Ammon's horn (tissue), 1 donor: ENCODE results near the gene GTF2H4.
"Not testable (repeated sequence)": the region's sequence is repeated elsewhere in the genome, so short reads cannot be mapped to it uniquely, and the experiment has no call there.

ENCODE experiments used
- DNase-seq: peaks from one replicate; pipeline ENCODE4 v3.0.0-alpha.2; 2016; ENCODE audit warnings: low spot score

GTF2H4 gene

GRCh38 chr6:30924040-30924627 lies 16.1 kb downstream of the GTF2H4 start:
- not testable (repeated sequence) for DNase-seq

- no peak for DNase-seq
Measured at GRCh38 chr6:30926644-30927043, 18.6 kb downstream of the GTF2H4 start.

DNA sequence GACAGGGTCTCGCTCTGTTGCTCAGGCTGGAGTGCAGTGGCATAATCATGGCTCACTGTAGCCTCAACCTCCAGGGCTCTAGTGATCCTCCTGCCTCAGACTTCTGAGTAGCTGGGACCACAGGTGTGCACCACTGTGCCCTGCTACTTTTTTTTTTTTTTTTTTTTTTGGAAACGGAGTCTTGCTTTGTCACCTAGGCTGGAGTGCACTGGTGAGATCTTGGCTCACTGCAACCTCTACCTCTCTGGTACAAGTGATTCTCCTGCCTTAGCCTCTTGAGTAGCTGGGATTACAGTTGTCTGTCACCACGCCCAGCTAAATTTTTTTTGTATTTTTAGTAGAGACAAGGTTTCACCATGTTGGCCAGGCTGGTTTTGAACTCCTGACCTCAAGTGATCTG lies 19.1 kb downstream of the GTF2H4 start:
- DNase-seq: not testable (repeated sequence)

- no peak for DNase-seq
Measured at GRCh38 chr6:30928677-30929076, 20.7 kb downstream of the GTF2H4 start.

GRCh38 chr6:30930506-30930905 lies 22.5 kb downstream of the GTF2H4 start:
- no peak for DNase-seq

DNA sequence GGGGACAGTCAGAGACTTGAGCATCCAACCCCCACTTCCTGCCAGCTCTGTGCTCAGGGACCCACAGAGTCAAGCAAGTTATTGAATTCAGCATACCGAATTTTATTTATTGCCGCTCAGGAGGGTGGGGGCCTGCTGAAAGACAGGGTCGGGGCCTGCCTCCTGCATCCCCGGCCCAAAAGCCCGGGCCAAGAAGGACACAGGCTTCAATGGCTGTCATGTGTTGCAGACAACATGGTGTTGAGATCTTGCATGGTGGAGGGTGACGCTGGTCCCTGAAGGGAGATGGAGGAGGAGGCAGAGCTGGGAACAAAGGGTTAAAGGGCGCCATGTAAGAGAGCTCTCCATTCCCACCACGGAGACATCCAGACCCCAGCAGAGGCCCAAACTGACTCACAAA lies 23.3 kb downstream of the GTF2H4 start:
- DNase-seq: no peak

DNA sequence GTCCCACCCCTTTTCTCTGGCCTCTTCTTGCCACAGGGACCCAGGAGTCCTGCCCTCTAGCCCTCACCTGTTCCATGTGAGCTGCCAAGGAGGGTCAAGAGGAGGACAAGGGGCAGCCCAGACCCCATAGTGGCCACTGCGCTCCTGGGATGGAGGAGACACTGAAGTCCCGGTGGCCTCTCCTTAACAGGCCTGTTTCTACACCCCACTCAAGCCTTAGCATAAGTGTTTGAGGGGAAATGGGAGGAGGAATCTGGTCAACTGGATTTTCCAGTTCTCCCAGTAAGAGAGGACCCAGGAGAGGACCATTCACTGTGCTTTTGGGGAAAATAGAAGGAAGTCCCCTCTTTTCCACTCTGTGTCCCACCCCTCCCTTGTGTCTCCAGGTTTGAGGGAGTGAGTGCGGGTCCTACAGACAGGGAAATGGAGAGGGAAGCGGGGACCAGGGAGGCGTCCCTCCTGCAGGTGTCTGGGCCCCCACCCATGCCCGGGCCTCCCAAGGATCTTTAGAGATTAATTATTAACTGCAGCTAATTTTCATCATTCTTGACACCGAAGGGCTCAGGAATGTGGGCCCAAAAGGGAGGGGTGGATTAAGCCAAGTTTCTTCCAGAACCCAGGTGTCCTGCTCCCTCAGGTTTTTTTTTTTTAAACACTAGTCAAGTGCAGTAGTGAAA lies 24.1 kb downstream of the GTF2H4 start, which contains the start of gene SFTA2:
TSS of gene SFTA2 (minus strand) at position 202 of the 677 bp plus-strand sequence. CDS start at position 128, 74 bp downstream.
- DNase-seq: no peak

GRCh38 chr6:30932665-30933365 lies 24.8 kb downstream of the GTF2H4 start:
- DNase-seq: no peak

DNA sequence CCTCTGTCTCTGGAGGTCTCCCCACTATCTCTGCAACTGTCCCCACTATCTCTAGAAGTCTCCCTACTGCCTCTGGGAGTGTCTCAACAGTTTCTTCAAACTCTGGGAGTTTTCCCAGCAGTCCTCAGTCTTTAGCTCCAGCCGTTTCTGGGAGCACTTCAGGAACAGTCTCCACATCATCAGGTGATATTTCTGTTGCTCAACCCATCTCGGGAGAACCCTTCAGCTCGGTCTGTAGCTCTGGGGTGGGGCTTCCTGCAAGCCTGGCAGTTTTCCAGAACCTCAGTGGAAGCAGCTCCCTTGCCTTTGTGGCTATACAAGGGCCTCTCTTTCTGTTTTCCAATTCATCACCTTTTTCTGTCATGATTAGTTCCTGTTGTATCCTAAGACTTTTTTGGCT lies 27.0 kb downstream of the GTF2H4 start:
- no peak for DNase-seq

DNA sequence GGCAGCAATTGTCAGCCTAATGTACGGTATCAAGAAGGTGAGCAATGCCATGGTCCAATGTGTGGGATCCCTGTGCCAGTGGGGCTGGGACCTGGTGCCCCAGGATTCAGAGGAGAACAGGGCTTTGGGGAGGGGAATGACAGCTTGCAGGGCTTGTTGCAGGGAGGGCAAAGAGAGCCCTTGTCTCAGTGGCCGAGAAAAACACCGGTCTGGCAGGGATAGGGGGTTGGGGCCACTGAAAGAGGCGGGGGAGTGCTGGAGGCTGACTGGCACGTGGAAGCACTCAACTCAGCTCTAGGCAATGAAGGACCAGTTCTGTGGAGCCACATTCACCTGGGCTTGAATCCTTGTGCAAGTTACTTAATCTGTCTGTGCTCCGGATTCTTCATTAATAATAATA lies 29.3 kb downstream of the GTF2H4 start:
- DNase-seq: no peak

DNA sequence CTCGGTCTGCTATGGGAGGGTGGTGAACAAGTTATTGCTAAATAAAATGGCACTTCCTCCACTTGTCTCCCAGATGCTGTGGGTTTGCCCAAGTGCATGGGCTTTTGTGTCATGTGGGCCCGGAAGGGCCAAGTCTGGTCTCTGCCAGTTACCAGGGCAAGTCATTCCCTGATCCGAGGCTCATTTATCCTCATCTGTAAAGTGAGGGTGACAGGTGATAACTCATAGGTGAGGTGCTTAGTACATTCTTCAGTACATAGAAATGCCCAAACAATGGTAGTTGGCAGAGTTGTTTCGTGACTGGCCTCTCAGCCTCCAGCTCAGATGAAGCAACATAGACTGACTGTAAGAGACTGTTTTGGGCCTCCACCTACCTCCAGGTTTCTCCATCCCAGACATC lies 30.7 kb downstream of the GTF2H4 start:
- no peak for DNase-seq

DNA sequence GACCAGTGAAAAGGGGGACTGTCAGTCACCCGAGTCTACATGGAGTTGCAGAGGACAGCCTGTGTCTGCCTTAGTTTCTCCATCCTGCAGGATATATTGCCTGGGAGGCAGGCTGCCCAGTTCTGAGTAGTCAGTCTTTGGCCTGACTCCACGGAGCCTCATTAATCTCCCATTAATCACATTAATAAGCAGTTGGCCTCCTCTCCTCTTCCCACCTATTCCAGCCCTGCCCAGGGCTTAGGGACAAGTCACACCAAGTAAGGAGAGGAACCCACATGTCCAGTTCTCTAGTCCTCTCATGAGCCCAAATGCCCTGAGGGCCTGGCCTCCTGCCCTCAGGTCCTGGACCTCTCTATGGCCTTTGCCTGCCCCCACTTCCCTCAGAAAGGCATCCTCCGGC lies 31.5 kb downstream of the GTF2H4 start:
- DNase-seq: no peak

- no peak for DNase-seq
Measured at GRCh38 chr6:30940361-30940986, 32.5 kb downstream of the GTF2H4 start, which contains the start of gene MUCL3. Gene MUCL3, plus strand, starts transcription at chr6:30940973. Its CDS starts 27 bp downstream, at chr6:30941000.

GRCh38 chr6:30942338-30943060 lies 34.5 kb downstream of the GTF2H4 start:
- DNase-seq: no peak

DNA sequence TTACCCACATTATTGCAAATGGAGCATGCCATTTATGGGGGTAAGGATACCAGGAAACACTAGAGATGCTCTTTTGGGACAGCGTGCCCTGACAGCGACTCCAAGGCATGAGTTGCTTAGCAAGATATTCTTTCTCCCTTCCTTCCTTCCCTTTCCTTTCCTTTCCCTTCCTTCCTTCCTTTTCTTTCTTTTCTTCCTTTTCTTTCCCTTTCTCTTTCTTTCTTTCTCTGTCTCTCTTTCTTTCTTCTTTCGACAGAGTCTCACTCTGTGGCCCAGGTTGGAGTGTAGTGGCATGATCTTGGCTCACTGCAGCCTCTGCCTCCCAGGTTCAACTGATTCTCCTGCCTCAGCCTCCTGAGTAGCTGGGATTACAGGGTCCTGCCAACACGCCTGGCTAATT lies 36.0 kb downstream of the GTF2H4 start:
- no peak for DNase-seq

DNA sequence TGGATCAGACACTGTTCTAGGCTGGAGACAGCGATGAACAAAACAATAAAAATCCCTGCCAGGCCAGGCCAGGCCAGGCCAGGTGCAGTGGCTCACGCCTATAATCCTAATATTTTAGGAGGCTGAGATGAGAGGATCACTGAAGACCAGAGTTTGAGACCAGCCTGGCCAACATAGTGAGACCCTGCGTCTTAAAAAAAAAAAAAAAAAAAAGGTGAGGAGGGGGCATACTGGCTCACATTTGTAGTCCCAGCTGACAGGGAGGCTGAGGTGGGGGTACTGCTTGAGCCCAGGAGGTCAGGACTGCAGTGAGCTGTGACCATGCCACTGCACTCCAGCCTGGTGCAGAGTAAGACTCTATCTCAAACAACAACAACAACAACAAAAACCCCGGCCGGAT lies 37.3 kb downstream of the GTF2H4 start:
- no peak for DNase-seq

DNA sequence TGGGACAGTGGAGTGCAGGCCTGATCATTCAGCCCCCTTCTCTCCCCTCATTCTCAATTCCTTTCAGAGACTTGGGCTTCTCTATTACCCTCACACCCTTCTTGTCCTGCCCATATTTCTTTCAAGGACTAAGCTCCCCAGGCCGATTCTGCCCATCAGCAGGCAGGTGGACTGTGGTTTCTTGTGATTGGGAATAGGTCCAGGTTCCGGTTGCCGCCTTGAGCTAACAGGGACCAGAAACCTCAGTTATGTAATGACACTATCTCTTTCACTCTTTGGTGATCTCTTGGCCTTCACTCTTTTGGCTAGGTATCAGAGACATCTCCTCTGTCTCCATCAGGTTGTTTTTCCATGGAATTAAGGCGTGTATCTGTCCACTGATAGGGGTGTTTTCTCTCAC lies 39.2 kb downstream of the GTF2H4 start:
- DNase-seq: no peak

GRCh38 chr6:30948811-30949210 lies 40.8 kb downstream of the GTF2H4 start:
- no peak for DNase-seq

- DNase-seq: no peak
Measured at GRCh38 chr6:30951907-30952469, 44.0 kb downstream of the GTF2H4 start.

DNA sequence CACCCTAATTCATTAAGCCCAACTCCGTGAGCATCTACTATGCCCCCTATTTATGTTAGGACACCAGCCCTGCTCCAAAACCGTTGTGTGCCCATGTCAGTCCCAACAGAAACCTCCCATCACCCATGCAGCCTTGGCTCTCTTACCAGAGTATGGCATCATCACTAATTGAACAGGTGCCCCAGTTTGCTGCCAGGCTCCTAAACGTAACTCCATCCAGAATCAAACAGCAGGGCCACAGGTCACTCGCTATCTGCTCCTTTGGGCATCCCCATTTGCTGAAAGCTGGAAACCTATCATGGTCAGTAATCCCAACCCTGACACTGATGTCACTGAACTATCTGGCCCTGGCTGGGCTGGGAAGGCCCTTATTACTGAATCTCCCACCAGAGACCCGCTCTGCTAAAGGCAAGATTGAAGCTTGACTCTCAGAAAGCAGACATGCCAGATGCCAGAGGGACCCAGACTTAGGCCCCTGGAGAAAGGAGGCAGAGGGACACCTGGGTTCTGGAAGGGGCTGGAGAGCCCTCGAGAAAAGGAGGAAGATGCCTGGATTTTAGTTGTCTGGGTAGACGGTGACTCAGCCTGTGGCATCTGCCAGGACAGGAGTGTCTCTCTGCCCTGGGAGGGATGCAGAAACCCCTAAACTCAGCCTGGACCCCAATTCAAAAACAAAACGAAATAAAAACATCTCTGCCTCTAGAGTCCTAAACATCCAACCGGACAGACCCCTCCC lies 46.8 kb downstream of the GTF2H4 start:
- DNase-seq: no peak
